ENCODE measurements around the gene MADD. TPM values are rescaled to one million over a fixed set of nuclear protein-coding genes. Genes with fewer than 3 reads are reported as not detected.

The MADD gene
- total and polyA plus RNA-seq, 3 donors from 2014 or later = 87.8 to 118 (median 103) TPM

DNA sequence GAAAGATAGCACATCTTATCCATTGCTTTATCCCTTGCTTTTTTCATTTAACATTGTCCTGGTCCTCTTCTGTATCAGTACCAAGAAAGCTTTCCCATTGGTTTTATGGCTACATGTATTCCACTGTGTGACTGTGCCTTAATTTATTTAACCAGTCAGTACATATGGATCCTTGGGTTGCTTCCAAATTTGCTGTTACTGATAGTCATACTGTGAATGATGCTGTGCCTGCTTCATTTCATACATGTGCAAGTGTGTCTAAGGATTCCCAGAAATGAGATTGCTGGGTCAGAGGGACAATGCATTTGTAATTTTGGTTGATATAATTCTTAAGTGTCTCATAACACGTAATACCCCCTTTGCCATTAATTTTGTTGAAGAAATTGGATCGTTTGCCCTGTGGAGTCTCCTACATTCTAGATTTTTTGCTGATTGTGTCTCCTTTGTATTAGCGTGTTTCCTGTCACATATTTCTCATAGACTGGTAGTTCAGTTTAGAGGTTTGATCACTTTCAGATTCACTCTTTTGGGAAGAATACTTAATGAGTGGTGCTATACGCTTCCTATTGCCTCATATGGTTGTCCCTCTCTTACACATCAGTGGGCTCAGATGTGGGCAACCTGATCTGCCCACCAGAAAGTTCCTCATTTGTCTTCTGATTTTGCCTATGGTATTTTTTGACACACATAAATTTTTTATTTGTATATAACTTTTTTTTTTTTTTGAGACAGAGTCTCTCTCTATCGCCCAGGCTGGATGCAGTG is 47.3 kb downstream of the MADD start:
- no peak overlapping the region for H3K4me3 ChIP-seq
- WGBS, 2 donors = 86 to 88% methylated on average over 5 of the region's 5 CpGs
- no peaks in the 10 kb centered on the region for H3K4me1 ChIP-seq
- no peak for TF ChIP-seq POLR2A (IDR thresholded peaks at IDR 0.05)
- TF ChIP-seq, protein P1, sequence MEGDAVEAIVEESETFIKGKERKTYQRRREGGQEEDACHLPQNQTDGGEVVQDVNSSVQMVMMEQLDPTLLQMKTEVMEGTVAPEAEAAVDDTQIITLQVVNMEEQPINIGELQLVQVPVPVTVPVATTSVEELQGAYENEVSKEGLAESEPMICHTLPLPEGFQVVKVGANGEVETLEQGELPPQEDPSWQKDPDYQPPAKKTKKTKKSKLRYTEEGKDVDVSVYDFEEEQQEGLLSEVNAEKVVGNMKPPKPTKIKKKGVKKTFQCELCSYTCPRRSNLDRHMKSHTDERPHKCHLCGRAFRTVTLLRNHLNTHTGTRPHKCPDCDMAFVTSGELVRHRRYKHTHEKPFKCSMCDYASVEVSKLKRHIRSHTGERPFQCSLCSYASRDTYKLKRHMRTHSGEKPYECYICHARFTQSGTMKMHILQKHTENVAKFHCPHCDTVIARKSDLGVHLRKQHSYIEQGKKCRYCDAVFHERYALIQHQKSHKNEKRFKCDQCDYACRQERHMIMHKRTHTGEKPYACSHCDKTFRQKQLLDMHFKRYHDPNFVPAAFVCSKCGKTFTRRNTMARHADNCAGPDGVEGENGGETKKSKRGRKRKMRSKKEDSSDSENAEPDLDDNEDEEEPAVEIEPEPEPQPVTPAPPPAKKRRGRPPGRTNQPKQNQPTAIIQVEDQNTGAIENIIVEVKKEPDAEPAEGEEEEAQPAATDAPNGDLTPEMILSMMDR (IDR thresholded peaks at IDR 0.05) = no peak
- no peaks in the 10 kb centered on the region for H3K27me3 ChIP-seq
- intact Hi-C loops (cut with DNase I; ENCODE audit: low total_unique reads) = no loop called here
- no peak overlapping the region for H3K27ac ChIP-seq
- no peak for DNase-seq
- H3K36me3 ChIP-seq (ENCODE audit: low read depth, missing control alignments) = no peaks in the 10 kb centered on the region
- no peaks in the 10 kb centered on the region for H3K9me3 ChIP-seq

DNA sequence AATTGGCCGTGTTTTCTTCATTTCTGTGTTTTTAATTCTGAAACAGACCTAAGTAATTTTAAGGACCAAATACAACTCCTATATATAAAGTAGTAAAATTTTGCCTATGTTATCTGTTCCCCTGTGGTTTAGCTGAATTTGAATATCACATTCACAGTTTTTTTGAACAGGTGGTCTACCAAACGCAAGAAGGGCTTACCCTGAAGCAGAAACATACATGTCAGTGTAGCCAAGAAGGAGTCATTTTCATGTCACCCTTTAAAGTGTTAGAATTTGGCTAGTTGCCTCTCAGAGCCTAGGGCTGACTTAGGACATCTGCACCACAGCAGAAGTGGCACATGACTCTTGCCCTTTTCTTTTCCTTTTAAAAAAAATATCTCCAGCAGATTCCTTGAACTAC is 48.2 kb downstream of the MADD start:
- no peak for TF ChIP-seq POLR2A (IDR thresholded peaks at IDR 0.05)
- TF ChIP-seq, protein P1 (IDR thresholded peaks at IDR 0.05) = no peak
- Histone ChIP-seq H3K27ac (no peak overlapping the region), H3K9me3 (no peaks in the 10 kb centered on the region), H3K36me3 (ENCODE audit: low read depth, missing control alignments) (no peaks in the 10 kb centered on the region), H3K27me3 (no peaks in the 10 kb centered on the region), H3K4me1 (no peaks in the 10 kb centered on the region), H3K4me3 (no peak overlapping the region)
- WGBS, 2 donors = 94 to 97% methylated on average over 2 of the region's 2 CpGs
- intact Hi-C loops (cut with DNase I; ENCODE audit: low total_unique reads) = no loop called here
- DNase-seq = no peak

DNA sequence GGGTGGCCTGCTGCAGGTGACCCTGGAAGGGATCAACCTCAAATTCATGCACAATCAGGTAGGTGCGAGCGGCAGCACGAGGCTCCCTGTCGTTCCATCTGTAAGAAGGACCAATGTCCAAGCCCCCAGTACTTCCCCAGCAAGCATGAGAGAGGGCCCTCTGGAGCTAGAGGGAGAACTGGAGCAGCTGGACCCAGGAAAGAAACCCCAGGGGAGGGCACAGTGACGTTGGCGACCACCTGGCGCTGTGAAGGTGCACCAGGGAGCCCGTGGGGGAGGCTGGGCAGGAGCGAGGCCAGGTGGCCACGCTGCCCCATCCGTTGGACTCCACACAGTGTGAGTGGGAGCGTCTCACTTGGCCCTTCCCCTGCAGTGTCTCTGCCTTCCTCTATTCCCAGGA is 54.6 kb downstream of the MADD start:
- 80 to 82% methylated on average over 5 to 12 of the region's 12 CpGs for WGBS, 2 donors
- no peaks in the 10 kb centered on the region for H3K36me3 ChIP-seq (ENCODE audit: low read depth, missing control alignments)
- H3K4me3 ChIP-seq = no peak overlapping the region
- DNase-seq = no peak
- TF ChIP-seq, protein P1 (IDR thresholded peaks at IDR 0.05) = no peak
- no peak for TF ChIP-seq POLR2A (IDR thresholded peaks at IDR 0.05)
- H3K27ac ChIP-seq = no peak overlapping the region
- H3K9me3 ChIP-seq = no peaks in the 10 kb centered on the region
- intact Hi-C loops (cut with DNase I; ENCODE audit: low total_unique reads) = no loop called here
- no peaks in the 10 kb centered on the region for H3K27me3 ChIP-seq
- H3K4me1 ChIP-seq = no peaks in the 10 kb centered on the region

DNA sequence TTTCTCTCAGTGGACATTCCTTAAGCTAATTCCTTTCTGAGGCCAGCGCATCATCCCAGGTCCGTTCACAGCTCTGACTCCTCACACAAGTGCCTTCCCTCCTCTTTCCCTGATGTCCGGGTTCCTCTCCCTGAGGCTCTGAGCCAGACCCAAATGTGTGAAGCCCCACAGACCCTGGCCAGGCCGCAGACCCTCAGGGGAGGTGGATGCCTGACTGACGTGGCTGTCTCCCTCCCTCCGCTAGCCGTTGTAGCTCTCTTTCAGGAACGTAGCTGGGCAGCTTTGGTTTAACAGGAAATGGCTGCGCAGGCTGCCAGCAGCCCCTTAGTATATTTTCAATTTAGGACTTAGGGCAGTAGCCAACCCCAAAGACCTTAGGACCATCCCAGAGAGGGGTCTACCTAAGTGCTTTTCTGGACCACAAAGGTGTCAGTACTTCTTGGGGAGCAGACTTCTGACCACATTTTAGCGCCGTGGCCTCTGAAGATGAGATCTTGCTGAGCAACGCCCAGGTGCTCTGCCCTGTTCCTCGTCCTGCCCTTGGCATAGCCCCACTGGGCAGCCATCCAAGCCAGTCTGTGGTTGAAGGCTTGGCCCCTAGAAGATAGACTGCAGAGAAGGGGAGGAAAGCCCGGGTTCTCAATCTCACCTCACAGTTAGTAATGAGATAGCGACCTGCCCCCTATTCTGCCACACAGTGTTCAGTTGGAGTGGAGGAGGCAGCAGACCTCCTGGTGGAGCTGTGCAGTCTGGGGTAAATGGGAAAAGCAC is 55.5 kb downstream of the MADD start:
- no peak for TF ChIP-seq POLR2A (IDR thresholded peaks at IDR 0.05)
- TF ChIP-seq, protein P1 (IDR thresholded peaks at IDR 0.05) = no peak
- Histone ChIP-seq H3K36me3 (ENCODE audit: low read depth, missing control alignments) (no peaks in the 10 kb centered on the region), H3K27me3 (no peaks in the 10 kb centered on the region), H3K9me3 (no peaks in the 10 kb centered on the region), H3K4me3 (no peak overlapping the region), H3K27ac (no peak overlapping the region), H3K4me1 (no peaks in the 10 kb centered on the region)
- DNase-seq = no peak
- WGBS, 2 donors = 68 to 85% methylated on average over 15 of the region's 15 CpGs
- intact Hi-C loops (cut with DNase I; ENCODE audit: low total_unique reads) = no loop called here
